ENCODE results near the gene PPP1R15A.
"Not testable (repeated sequence)": the region's sequence is repeated elsewhere in the genome, so short reads cannot be mapped to it uniquely, and the experiment has no call there.

GRCh38 chr19:48899386-48899749 is 27.1 kb downstream of the PPP1R15A start:
- not testable (repeated sequence) for TF ChIP-seq ZFX (IDR thresholded peaks at IDR 0.05; ENCODE audit: borderline replicate concordance); CTCF (IDR thresholded peaks at IDR 0.05)
